GM12878 (cell line): Measurements from ENCODE around the gene NTRK3. TPM values are rescaled to one million over a fixed set of nuclear protein-coding genes. Genes with fewer than 3 reads are reported as not detected.

Experiments
- ATAC-seq: fragments of 200-7000 bp; cut with Tn5 transposase; 3 replicates; pipeline ENCODE4 v1.9.1; 2020; ENCODE audit warnings: mild to moderate bottlenecking, moderate library complexity
- BruUV-seq: library from RNA; stranded (reverse); fragments of 400-500 nt; replicated peaks from 2 replicates; lab custom pipeline; 2021; lab: Mats Ljungman, UMichigan
- CTCF ChIA-PET: fragments of 300-600 bp; sonication (Branson Sonifier 250); formaldehyde crosslinking; extraction: SDS; loops from one replicate; lab custom pipeline; 2021; ENCODE audit warnings: inconsistent platforms; lab: Yijun Ruan, JAX
- POLR2A ChIA-PET: fragments of 350-600 bp; formaldehyde crosslinking; extraction: SDS; loops from one replicate; lab custom pipeline; 2021; ENCODE audit warnings: inconsistent platforms; lab: Charles Lee
- RAD21 ChIA-PET: fragments of 300-600 bp; sonication (Branson Sonifier 250); formaldehyde crosslinking; loops from one replicate; lab custom pipeline; 2023; ENCODE audit warnings: antibody characterized with exemption; ENCODE audit not compliant: unreplicated experiment; lab: Charles Lee
- SMC1A ChIA-PET: fragments of 300-600 bp; sonication (Branson Sonifier 250); formaldehyde crosslinking; loops from one replicate; lab custom pipeline; 2023; ENCODE audit not compliant: unreplicated experiment, uncharacterized antibody; lab: Charles Lee
- DNase-seq: peaks from one replicate; pipeline ENCODE4 v3.0.0-alpha.2; 2011; ENCODE audit warnings: low read depth, low spot score
- FAIRE-seq: peaks from 3 replicates; lab custom pipeline; 2011; peaks lifted over from hg19 to GRCh38; lab: Jason Lieb, UNC
- H2AFZ ChIP-seq: 2 replicates; pipeline ENCODE4 v1.6.0; 2011; ENCODE audit warnings: low read depth, low read length, control low read depth; ENCODE audit not compliant: control insufficient read depth
- H3K27ac ChIP-seq: 2 replicates; pipeline ENCODE4 v1.5.1; 2011; ENCODE audit warnings: control low read depth; ENCODE audit not compliant: control insufficient read depth, insufficient read depth
- H3K27me3 ChIP-seq, 2 experiments: replicated peaks in 1 of 2; 2 replicates each; pipeline versions ENCODE4 v1.6.0 to v1.6.1; 2011; ENCODE audit warnings: low read length in 1 of 2; ENCODE audit not compliant: control insufficient read depth in 2 of 2, insufficient read depth in 2 of 2
- H3K36me3 ChIP-seq, 2 experiments: 2 replicates each; pipeline ENCODE4 v1.5.1; 2011; ENCODE audit warnings: low read length in 1 of 2; ENCODE audit not compliant: control insufficient read depth in 2 of 2, insufficient read depth in 2 of 2
- H3K4me1 ChIP-seq: 2 replicates; pipeline ENCODE4 v1.6.1; 2011; ENCODE audit warnings: mild to moderate bottlenecking, low read length, moderate library complexity, mixed read lengths; ENCODE audit not compliant: control insufficient read depth, insufficient read depth
- H3K4me2 ChIP-seq: 2 replicates; pipeline ENCODE4 v1.6.0; 2011; ENCODE audit warnings: control low read depth; ENCODE audit not compliant: control insufficient read depth, insufficient read depth
- H3K4me3 ChIP-seq: fragments of 200-600 bp; sonication (generic); 2 replicates; pipeline ENCODE4 v1.5.1; 2016
- H3K79me2 ChIP-seq: 2 replicates; pipeline ENCODE4 v1.6.0; 2011; ENCODE audit warnings: low read length; ENCODE audit not compliant: control insufficient read depth, insufficient read depth
- H3K9ac ChIP-seq: 2 replicates; pipeline ENCODE4 v1.8.0; 2011; ENCODE audit warnings: low read length, control low read depth, mixed read lengths; ENCODE audit not compliant: control insufficient read depth, insufficient read depth
- H3K9me3 ChIP-seq: replicated peaks from 3 replicates; pipeline ENCODE4 v1.5.1; 2011; ENCODE audit warnings: mild to moderate bottlenecking, low read length; ENCODE audit not compliant: control insufficient read depth, insufficient read depth
- H4K20me1 ChIP-seq: 2 replicates; pipeline ENCODE4 v1.6.0; 2011; ENCODE audit not compliant: control insufficient read depth, insufficient read depth
- NBN ChIP-seq: fragments of 450-650 bp; IDR thresholded peaks from 2 replicates; pipeline ENCODE4 v1.6.1; 2016
- POLR2AphosphoS5 ChIP-seq: IDR thresholded peaks from 2 replicates; pipeline ENCODE4 v1.6.1; 2011; ENCODE audit warnings: mild to moderate bottlenecking, low read length, inconsistent platforms
- WGBS: methylation state at CpG from one replicate; pipeline ENCODE4 v1.1.6; 2016; ENCODE audit warnings: low lambda C conversion rate; ENCODE audit not compliant: insufficient replicate concordance, insufficient coverage; ENCODE audit errors: missing lambda C conversion rate; 5-methylcytosine and 5-hydroxymethylcytosine counted together
- in situ Hi-C: fragments of 300-500 bp; cut with MboI; formaldehyde crosslinking; loops from 9 replicates; pipeline ENCODE4 v1.14.3; 2018; ENCODE audit warnings: mixed read lengths
- intact Hi-C: fragments of 100-400 bp; cut with micrococcal nuclease; formaldehyde crosslinking; loops from one replicate; pipeline ENCODE4 v1.14.2; 2022; ENCODE audit not compliant: unreplicated experiment
- polyA plus RNA-seq, 11 experiments: library from polyadenylated mRNA; depleted of rRNA in 4 of 11; unstranded in 6 of 11; stranded (reverse) in 5 of 11; fragments of >200 nt; fragmentation: Nextera tagmentation in 4 of 11; fragmentation: Illumina TruSeq in 1 of 11; extraction: Ambion mirVana in 4 of 11; extraction: Trizol in 1 of 11; gene quantifications; 1 replicate in 1 of 11; 2 replicates in 10 of 11; pipeline versions ENCODE4 v1.2.1 to v1.2.3, GENCODE V29; 2011 to 2016; ENCODE audit warnings: inconsistent platforms in 2 of 11, missing spikeins in 2 of 11, low read depth in 1 of 11
- total RNA-seq, 4 experiments: library from RNA; depleted of rRNA in 3 of 4; stranded (reverse); fragments of >200 nt in 3 of 4; fragmentation: Illumina TruSeq in 1 of 4; extraction: Trizol in 1 of 4; gene quantifications; 2 replicates each; pipeline versions ENCODE4 v1.2.1 to v1.2.3, GENCODE V29; 2013 to 2021
- TF ChIP-seq, protein P1 (sequence below): IDR thresholded peaks from 2 replicates; pipeline ENCODE4 v1.6.1; 2012; ENCODE audit warnings: low read length, inconsistent platforms
- TF ChIP-seq, protein P2 (sequence below): fragments of 450-650 bp; IDR thresholded peaks from 2 replicates; pipeline ENCODE4 v1.6.1; 2017; ENCODE audit warnings: mild to moderate bottlenecking, moderate library complexity

The NTRK3 gene
- total and polyA plus RNA-seq, 10 of the 15 experiments (the other 5 are each of a cell fraction or from before 2014, with no cell fraction given) = not detected

DNA sequence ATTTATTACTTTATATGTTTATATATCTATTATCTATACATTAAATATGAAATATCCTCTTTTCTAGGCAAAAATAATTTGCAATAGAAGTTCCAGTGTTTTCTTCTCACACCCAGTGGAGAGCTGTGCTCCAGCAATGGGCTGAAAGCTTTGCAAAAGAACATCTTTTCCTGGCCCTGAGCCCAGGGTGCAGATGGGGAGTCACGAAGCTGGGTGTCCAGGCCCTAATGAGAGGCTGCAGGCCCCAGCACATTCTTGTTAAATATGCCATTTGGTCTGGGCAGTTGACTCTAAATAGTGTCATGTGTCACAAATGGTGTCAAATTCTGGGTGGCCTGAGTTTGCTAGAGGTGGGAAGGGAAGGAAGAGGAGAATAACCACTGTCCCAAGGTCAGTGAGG is 5.7 kb downstream of the NTRK3 start:
- Histone ChIP-seq H4K20me1 (no peaks in the 10 kb centered on the region), H2AFZ (no peak overlapping the region), H3K4me1 (no peaks in the 10 kb centered on the region), H3K9me3 (no peaks in the 10 kb centered on the region), H3K9ac (no peak overlapping the region), H3K4me2 (no peak overlapping the region), H3K79me2 (no peaks in the 10 kb centered on the region), H3K36me3 (no peaks in the 10 kb centered on the region), H3K27ac (no peak overlapping the region), H3K4me3 (no peak overlapping the region), H3K27me3 (peaks cover 4 to 15% of the 10 kb centered on the region in 2 experiments)
- RAD21 ChIA-PET = no interaction called here
- WGBS = 0% methylated on average over 1 of the region's 1 CpG
- POLR2A ChIA-PET = no interaction called here
- in situ Hi-C loops (no loop called here), intact Hi-C loops (no loop called here)
- no peak for FAIRE-seq
- ATAC-seq = no peak
- SMC1A ChIA-PET = no interaction called here
- no TSS peak for BruUV-seq
- CTCF ChIA-PET = interaction anchor here (0.7 to 7.0 kb wide), 4 partner anchors 11 to 24 kb away, joined by 3 to 42 read pairs (median 3); no protein-coding TSS in a partner anchor
- no peak for TF ChIP-seq NBN
- TF ChIP-seq, protein P1, sequence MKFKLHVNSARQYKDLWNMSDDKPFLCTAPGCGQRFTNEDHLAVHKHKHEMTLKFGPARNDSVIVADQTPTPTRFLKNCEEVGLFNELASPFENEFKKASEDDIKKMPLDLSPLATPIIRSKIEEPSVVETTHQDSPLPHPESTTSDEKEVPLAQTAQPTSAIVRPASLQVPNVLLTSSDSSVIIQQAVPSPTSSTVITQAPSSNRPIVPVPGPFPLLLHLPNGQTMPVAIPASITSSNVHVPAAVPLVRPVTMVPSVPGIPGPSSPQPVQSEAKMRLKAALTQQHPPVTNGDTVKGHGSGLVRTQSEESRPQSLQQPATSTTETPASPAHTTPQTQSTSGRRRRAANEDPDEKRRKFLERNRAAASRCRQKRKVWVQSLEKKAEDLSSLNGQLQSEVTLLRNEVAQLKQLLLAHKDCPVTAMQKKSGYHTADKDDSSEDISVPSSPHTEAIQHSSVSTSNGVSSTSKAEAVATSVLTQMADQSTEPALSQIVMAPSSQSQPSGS = no peak
- TF ChIP-seq, protein P2, sequence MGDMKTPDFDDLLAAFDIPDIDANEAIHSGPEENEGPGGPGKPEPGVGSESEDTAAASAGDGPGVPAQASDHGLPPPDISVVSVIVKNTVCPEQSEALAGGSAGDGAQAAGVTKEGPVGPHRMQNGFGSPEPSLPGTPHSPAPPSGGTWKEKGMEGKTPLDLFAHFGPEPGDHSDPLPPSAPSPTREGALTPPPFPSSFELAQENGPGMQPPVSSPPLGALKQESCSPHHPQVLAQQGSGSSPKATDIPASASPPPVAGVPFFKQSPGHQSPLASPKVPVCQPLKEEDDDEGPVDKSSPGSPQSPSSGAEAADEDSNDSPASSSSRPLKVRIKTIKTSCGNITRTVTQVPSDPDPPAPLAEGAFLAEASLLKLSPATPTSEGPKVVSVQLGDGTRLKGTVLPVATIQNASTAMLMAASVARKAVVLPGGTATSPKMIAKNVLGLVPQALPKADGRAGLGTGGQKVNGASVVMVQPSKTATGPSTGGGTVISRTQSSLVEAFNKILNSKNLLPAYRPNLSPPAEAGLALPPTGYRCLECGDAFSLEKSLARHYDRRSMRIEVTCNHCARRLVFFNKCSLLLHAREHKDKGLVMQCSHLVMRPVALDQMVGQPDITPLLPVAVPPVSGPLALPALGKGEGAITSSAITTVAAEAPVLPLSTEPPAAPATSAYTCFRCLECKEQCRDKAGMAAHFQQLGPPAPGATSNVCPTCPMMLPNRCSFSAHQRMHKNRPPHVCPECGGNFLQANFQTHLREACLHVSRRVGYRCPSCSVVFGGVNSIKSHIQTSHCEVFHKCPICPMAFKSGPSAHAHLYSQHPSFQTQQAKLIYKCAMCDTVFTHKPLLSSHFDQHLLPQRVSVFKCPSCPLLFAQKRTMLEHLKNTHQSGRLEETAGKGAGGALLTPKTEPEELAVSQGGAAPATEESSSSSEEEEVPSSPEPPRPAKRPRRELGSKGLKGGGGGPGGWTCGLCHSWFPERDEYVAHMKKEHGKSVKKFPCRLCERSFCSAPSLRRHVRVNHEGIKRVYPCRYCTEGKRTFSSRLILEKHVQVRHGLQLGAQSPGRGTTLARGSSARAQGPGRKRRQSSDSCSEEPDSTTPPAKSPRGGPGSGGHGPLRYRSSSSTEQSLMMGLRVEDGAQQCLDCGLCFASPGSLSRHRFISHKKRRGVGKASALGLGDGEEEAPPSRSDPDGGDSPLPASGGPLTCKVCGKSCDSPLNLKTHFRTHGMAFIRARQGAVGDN = no peak
- no peak for TF ChIP-seq POLR2AphosphoS5
- no peak for DNase-seq
